ENCODE results near the gene PRKCE.

- TF ChIP-seq, protein P1, sequence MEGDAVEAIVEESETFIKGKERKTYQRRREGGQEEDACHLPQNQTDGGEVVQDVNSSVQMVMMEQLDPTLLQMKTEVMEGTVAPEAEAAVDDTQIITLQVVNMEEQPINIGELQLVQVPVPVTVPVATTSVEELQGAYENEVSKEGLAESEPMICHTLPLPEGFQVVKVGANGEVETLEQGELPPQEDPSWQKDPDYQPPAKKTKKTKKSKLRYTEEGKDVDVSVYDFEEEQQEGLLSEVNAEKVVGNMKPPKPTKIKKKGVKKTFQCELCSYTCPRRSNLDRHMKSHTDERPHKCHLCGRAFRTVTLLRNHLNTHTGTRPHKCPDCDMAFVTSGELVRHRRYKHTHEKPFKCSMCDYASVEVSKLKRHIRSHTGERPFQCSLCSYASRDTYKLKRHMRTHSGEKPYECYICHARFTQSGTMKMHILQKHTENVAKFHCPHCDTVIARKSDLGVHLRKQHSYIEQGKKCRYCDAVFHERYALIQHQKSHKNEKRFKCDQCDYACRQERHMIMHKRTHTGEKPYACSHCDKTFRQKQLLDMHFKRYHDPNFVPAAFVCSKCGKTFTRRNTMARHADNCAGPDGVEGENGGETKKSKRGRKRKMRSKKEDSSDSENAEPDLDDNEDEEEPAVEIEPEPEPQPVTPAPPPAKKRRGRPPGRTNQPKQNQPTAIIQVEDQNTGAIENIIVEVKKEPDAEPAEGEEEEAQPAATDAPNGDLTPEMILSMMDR (conservative IDR thresholded peaks at IDR 0.05; ENCODE audit: low read depth, low read length) = no peak
- TF ChIP-seq EZH2 (IDR thresholded peaks at IDR 0.05; ENCODE audit: borderline replicate concordance, low read depth, low read length, poor library complexity, severe bottlenecking) = no peak
Measured at GRCh38 chr2:45896311-45896710, 244.8 kb downstream of the PRKCE start.
